ENCODE measurements around the gene RABL6.
"Not testable (repeated sequence)": the region's sequence is repeated elsewhere in the genome, so short reads cannot be mapped to it uniquely, and the experiment has no call there.

DNA sequence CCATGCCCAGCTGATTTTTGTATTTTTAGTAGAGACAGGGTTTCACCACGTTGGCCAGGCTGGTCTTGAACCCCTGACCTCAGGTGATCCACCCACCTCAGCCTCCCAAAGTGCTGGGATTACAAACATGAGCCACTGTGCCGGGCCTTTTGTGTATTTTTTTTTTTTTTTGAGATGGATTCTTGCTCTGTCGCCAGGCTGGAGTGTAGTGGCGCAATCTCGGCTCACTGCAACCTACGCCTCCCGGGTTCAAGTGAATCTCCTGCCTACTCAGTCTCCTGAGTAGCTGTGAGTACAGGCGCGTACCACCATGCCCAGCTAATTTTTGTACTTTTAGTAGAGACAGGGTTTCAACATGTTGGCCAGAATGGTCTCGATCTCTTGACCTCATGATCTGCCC, 75.9 kb downstream of the RABL6 start:
- TF ChIP-seq POLR2A (IDR thresholded peaks at IDR 0.05; ENCODE audit: low read length); GATA1 (IDR thresholded peaks at IDR 0.05; ENCODE audit: low read depth, low read length): not testable (repeated sequence)

Measured in erythroblast (primary cell).